ENCODE data around the gene SLC26A1. TPM values are rescaled to one million over a fixed set of nuclear protein-coding genes. Genes with fewer than 3 reads are reported as not detected.

SLC26A1 gene
- total RNA-seq, 4 donors from 2014 or later = 0.30 TPM; not detected in 3

- H3K9me3 ChIP-seq = no peaks in the 10 kb centered on the region
- peaks cover 3% of the 10 kb centered on the region for H3K36me3 ChIP-seq
- H3K4me1 ChIP-seq = peaks cover 35% of the 10 kb centered on the region
- WGBS = 34% methylated on average over 6 of the region's 24 CpGs
- peak overlapping the region; percentile 76 for H3K4me3 ChIP-seq
- no peak for DNase-seq (ENCODE audit: low spot score in 2 of 2)
- no peak for TF ChIP-seq CTCF (IDR thresholded peaks at IDR 0.05)
- no peak for TF ChIP-seq POLR2A (IDR thresholded peaks at IDR 0.05)
- no peak for TF ChIP-seq EP300 (IDR thresholded peaks at IDR 0.05)
- no peak for TF ChIP-seq POLR2AphosphoS5 (IDR thresholded peaks at IDR 0.05)
- H3K27ac ChIP-seq = no peak overlapping the region
- no peaks in the 10 kb centered on the region for H3K27me3 ChIP-seq
Measured at GRCh38 chr4:971666-972500, 21.3 kb downstream of the SLC26A1 start.

DNA sequence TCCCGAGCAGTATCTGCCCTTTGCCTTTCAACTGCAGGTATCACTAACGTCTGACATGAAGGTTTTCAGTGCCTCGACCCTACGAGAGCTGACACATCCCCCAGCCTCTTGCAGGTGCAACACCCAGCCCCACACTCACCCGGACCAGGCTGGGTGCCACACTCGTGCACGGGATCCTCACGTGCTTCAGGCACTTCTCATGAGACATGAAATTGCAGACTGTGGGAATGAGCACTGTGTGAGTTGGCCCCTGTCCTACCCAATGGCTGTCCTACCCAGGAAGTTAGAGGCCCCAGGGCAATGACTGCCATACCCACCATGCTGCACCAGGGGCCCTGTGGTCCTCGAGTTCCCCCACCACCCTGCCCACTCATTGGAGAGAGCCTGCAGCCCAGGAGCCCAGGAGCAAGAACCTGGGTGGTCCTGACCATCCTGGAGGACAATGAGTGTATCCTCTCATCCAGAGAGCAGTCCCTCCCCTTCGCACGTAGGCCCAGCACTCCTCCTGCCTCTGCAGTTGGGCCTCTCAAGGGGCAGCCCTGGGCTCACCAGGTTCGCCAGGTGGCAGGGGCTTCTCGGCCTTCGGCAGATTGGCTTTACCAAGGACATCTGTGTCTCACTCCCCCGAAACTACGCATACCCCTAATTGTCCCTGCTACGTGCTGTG is 22.2 kb downstream of the SLC26A1 start:
- WGBS = 45% methylated on average over 6 of the region's 17 CpGs
- Histone ChIP-seq H3K4me1 (peaks cover 35% of the 10 kb centered on the region), H3K9me3 (no peaks in the 10 kb centered on the region), H3K27me3 (no peaks in the 10 kb centered on the region), H3K36me3 (peaks cover 12% of the 10 kb centered on the region), H3K27ac (no peak overlapping the region), H3K4me3 (peak overlapping the region; percentile 76)
- TF ChIP-seq POLR2A (IDR thresholded peaks at IDR 0.05) (no peak), POLR2AphosphoS5 (IDR thresholded peaks at IDR 0.05) (no peak), CTCF (IDR thresholded peaks at IDR 0.05) (no peak), EP300 (IDR thresholded peaks at IDR 0.05) (no peak)
- DNase-seq (ENCODE audit: low spot score in 2 of 2) = no peak

DNA sequence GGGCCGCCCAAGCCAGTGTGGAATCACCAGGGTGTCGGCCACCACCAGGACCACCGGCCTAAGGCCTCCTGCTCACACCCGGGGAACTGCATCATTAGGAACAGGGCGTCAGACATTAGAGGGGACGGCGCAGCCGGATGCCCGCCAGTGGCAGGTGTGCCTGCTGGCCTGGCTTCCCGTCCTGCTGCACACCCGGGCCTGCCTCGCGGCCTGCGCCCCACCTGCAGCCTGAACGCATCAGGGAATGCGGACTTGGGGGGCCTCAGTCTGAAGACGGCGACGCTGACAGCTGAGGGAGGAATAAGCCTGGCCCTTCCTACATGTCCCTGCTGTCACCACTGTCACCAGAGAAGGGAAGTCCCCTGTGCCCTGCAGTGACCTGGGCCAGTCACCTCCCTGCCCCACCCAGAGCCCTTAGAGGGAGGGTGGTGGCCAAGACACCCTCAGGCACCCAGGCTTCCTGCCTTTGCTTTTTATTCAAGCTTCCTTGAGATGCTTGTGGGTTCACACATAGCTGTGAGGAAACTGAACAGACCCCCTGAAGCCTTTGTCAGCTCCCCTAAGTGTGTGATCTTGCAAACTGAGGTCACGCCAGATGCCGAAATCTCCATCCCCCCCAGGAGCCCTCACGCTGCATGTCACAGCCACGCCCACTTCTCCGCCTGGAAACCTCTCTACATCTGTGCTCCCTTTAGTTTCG is 23.0 kb downstream of the SLC26A1 start:
- no peaks in the 10 kb centered on the region for H3K9me3 ChIP-seq
- H3K4me3 ChIP-seq = no peak overlapping the region
- no peak for DNase-seq (ENCODE audit: low spot score in 2 of 2)
- TF ChIP-seq POLR2A (IDR thresholded peaks at IDR 0.05) (no peak), POLR2AphosphoS5 (IDR thresholded peaks at IDR 0.05) (no peak), CTCF (IDR thresholded peaks at IDR 0.05) (no peak), EP300 (IDR thresholded peaks at IDR 0.05) (no peak)
- H3K27ac ChIP-seq = no peak overlapping the region
- peaks cover 35% of the 10 kb centered on the region for H3K4me1 ChIP-seq
- 78% methylated on average over 14 of the region's 25 CpGs for WGBS
- H3K36me3 ChIP-seq = peaks cover 20% of the 10 kb centered on the region
- no peaks in the 10 kb centered on the region for H3K27me3 ChIP-seq

- peaks cover 32% of the 10 kb centered on the region for H3K4me1 ChIP-seq
- no peak for TF ChIP-seq POLR2A (IDR thresholded peaks at IDR 0.05)
- no peak for TF ChIP-seq EP300 (IDR thresholded peaks at IDR 0.05)
- no peak for TF ChIP-seq POLR2AphosphoS5 (IDR thresholded peaks at IDR 0.05)
- no peak for TF ChIP-seq CTCF (IDR thresholded peaks at IDR 0.05)
- no peak for DNase-seq (ENCODE audit: low spot score in 2 of 2)
Measured at GRCh38 chr4:968621-969394, 24.4 kb downstream of the SLC26A1 start.

More at GRCh38 chr4:968621-969394, 24.4 kb downstream of the SLC26A1 start:
- H3K27ac ChIP-seq = no peak overlapping the region
- H3K4me3 ChIP-seq = no peak overlapping the region
- no peaks in the 10 kb centered on the region for H3K27me3 ChIP-seq
- H3K9me3 ChIP-seq = no peaks in the 10 kb centered on the region
- peaks cover 25% of the 10 kb centered on the region for H3K36me3 ChIP-seq
- 90% methylated on average over 6 of the region's 23 CpGs for WGBS

Measured in suprapubic skin (tissue), 4 donors.